Activated CD8-positive, alpha-beta memory T cell treated with anti-CD3 and anti-CD28 coated beads, Interleukin-2, amount 10 ng/mL, durations not matched to agents 7 days and 5 days (primary cell): ENCODE measurements around the gene CFAP61. TPM values are rescaled to one million over a fixed set of nuclear protein-coding genes. Genes with fewer than 3 reads are reported as not detected.

Experiments
- ATAC-seq: fragments of 150-1000 bp; cut with Tn5 transposase; one replicate; pipeline ENCODE4 v1.10.0; 2021; ENCODE audit warnings: moderate library complexity
- CTCF ChIA-PET: fragments of 350-600 bp; sonication (Branson Sonifier 250); formaldehyde crosslinking; loops from one replicate; lab custom pipeline; 2021; ENCODE audit warnings: antibody characterized with exemption; lab: Charles Lee
- DNase-seq: peaks from one replicate; pipeline ENCODE4 v3.0.0-alpha.2; 2020
- H3K27ac Mint-ChIP-seq: one replicate; pipeline ENCODE4 v1.8.0; 2021; ENCODE audit warnings: mild to moderate bottlenecking, mixed read lengths
- H3K27me3 Mint-ChIP-seq: one replicate; pipeline ENCODE4 v1.8.0; 2021; ENCODE audit warnings: mixed read lengths
- H3K36me3 Mint-ChIP-seq: one replicate; pipeline ENCODE4 v1.8.0; 2021; ENCODE audit warnings: mild to moderate bottlenecking, mixed read lengths
- H3K4me1 Mint-ChIP-seq: one replicate; pipeline ENCODE4 v1.8.0; 2021; ENCODE audit warnings: mixed read lengths
- H3K4me3 Mint-ChIP-seq: one replicate; pipeline ENCODE4 v1.8.0; 2021; ENCODE audit warnings: mild to moderate bottlenecking, moderate library complexity, mixed read lengths
- H3K9me3 Mint-ChIP-seq: one replicate; pipeline ENCODE4 v1.8.0; 2022; ENCODE audit warnings: low read depth, mixed read lengths
- total RNA-seq, 2 experiments: library from RNA; stranded (reverse); gene quantifications; one replicate each; pipeline ENCODE4 v1.2.3, GENCODE V29; 2021

Gene CFAP61
- total RNA-seq, 2 experiments from 2014 or later, result not detected

DNA sequence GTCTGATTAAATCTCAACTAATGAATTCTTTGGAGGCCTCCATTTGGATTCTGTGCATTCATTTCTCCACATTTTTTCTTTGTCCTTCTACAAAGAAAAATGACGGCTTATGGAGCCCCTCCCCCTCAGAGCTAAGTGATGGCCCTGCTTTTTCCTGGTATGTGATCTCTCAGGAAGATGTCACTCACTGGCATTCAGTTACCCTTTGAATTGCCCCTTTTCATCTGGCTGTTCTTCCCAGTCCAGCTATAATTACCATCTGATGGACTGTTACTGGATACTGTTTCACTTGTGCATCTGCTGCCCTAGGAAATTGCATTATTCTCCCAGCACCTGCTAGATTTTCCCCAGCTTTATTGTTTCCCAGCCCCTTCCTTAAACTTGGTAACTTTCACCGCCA is 151.9 kb downstream of the CFAP61 start:
- Mint-ChIP-seq H3K27me3 (peaks cover 4% of the 10 kb centered on the region), H3K27ac (no peak overlapping the region), H3K4me1 (no peaks in the 10 kb centered on the region), H3K9me3 (no peaks in the 10 kb centered on the region), H3K4me3 (no peak overlapping the region), H3K36me3 (no peaks in the 10 kb centered on the region)
- no peak for DNase-seq
- no peak for ATAC-seq
- CTCF ChIA-PET, result no interaction called here

DNA sequence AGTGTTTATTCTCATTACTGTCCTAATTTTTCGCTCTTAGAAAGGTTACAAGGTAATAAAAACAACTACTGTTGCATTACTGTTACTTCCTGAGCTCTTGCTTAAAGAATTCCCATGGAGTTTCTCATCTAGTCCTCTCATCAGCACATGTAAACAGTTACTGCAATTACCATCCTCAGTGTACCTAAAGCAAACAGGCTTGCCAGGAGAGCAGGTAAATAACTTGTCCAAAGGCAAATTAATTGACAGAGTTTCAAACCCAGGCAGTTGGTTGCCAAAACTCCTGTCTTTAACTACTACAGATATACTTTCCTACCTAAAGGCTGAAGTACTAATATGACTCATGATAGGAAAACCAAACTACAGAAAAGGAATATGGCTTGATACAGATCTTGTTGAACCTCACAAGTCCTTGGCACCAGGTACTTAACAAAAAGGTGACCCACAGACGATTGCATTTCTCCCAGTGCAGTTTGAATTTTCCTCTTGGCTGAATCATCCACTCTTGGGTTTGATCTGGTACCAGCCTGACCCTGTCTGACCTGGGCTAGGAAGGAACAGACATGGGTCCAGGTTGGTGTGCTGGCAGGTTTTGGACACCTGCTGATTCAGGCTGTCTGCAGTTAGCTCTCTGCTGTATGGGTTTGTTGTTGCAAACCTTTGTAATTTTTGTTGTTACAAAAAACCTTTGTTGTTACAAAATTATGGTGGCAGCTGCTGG is 153.0 kb downstream of the CFAP61 start:
- H3K4me3 Mint-ChIP-seq, result no peak overlapping the region
- no peaks in the 10 kb centered on the region for H3K36me3 Mint-ChIP-seq
- no peaks in the 10 kb centered on the region for H3K9me3 Mint-ChIP-seq
- CTCF ChIA-PET, result no interaction called here
- DNase-seq (no peak), ATAC-seq (no peak)
- no peak overlapping the region for H3K27ac Mint-ChIP-seq
- H3K4me1 Mint-ChIP-seq, result no peaks in the 10 kb centered on the region
- H3K27me3 Mint-ChIP-seq, result peaks cover 4% of the 10 kb centered on the region

DNA sequence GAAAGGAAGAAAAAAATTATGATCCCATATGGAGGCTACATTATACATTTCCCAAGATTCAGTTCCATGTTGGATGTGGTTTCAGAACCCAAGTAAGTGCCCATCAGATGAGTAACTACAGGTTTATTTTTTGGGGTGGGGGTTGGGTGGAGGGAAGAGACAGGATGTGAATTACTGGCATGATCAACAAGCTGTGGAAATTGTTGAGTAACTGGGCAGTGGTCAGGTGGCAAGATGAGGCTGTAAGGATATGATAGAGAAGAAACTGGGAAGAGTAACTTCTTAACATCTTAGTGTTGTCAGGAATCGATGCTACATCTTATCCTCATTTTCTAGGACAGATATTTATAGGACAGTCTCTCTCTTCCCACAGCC is 153.5 kb downstream of the CFAP61 start:
- H3K36me3 Mint-ChIP-seq, result no peaks in the 10 kb centered on the region
- CTCF ChIA-PET, result no interaction called here
- peaks cover 4% of the 10 kb centered on the region for H3K27me3 Mint-ChIP-seq
- no peak overlapping the region for H3K27ac Mint-ChIP-seq
- no peaks in the 10 kb centered on the region for H3K9me3 Mint-ChIP-seq
- ATAC-seq, result no peak
- no peaks in the 10 kb centered on the region for H3K4me1 Mint-ChIP-seq
- DNase-seq, result no peak
- no peak overlapping the region for H3K4me3 Mint-ChIP-seq

DNA sequence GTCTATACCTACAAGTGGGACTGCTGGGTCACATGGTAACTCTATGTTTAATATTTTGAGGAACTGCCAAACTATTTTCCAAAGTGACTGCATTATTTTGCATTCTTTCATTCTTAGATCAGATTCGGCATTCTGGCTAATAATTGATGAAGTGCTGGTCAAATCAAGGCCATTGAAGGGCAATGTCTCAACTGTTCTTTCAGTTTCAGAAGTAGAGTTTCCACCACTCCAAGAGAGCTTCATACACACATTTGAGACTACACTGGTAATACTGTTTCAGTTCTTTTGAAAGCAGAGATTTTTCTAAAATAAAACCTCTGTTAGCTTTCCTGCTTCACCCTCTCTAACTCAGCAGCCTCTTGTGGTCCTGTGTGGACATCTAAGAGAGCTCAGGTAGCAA is 154.5 kb downstream of the CFAP61 start:
- Mint-ChIP-seq H3K27me3 (peaks cover 4% of the 10 kb centered on the region), H3K36me3 (no peaks in the 10 kb centered on the region), H3K27ac (no peak overlapping the region), H3K4me3 (no peak overlapping the region), H3K9me3 (no peaks in the 10 kb centered on the region), H3K4me1 (no peaks in the 10 kb centered on the region)
- CTCF ChIA-PET, result interaction anchor here (1.2 kb wide), 1 partner anchor 31 kb away, joined by 3 read pairs; no protein-coding TSS in a partner anchor
- no peak for ATAC-seq
- DNase-seq, result no peak

DNA sequence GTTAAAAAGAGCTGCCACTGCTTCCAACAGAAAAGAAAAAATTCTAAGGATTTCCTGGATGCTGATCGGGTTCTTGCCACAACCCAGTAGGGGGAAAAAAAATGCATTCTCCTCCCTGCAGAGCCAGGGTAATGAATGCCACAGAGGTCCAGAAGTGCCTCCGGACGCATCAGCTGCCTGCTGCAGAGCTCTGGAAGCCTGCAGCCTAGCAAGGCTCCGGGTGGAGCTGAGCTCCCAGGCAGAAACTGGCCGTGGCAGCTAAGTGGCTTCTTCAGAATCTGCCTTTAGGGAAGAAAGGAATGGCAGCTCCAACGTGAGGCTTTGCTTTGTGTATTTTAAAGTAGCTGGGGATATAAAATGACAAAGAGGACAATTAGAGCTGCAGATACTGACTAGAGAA is 155.0 kb downstream of the CFAP61 start:
- Mint-ChIP-seq H3K36me3 (no peaks in the 10 kb centered on the region), H3K4me3 (no peak overlapping the region), H3K27me3 (peaks cover 4% of the 10 kb centered on the region), H3K9me3 (no peaks in the 10 kb centered on the region), H3K27ac (no peak overlapping the region), H3K4me1 (no peaks in the 10 kb centered on the region)
- no peak for DNase-seq
- CTCF ChIA-PET, result interaction anchor here (1.2 kb wide), 1 partner anchor 30 kb away, joined by 3 read pairs; no protein-coding TSS in a partner anchor
- no peak for ATAC-seq

DNA sequence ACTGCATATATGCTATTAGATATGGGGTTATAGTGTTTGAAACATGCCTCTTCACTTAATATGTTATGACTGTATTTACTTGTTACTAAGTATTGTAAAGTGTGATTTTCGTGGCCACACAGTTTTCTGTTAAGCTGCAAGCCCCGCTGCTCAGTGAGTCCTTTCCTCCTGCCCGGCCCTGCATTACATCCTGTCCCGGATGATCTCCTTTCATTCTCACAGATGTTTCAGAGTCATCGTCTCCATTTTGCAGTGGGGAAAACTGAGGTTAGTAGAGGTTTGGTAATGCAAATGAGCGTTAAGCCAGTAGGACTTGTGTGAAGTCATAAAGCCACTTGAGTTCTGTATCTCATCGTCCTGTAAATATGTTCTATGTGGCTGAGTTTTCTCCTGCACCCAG is 155.5 kb downstream of the CFAP61 start:
- Mint-ChIP-seq H3K9me3 (no peaks in the 10 kb centered on the region), H3K27me3 (peaks cover 4% of the 10 kb centered on the region), H3K36me3 (no peaks in the 10 kb centered on the region), H3K27ac (no peak overlapping the region), H3K4me3 (no peak overlapping the region), H3K4me1 (no peaks in the 10 kb centered on the region)
- CTCF ChIA-PET, result interaction anchor here (0.9 to 1.2 kb wide), 2 partner anchors 30 to 32 kb away, joined by 3 read pairs; no protein-coding TSS in a partner anchor
- ATAC-seq (no peak), DNase-seq (no peak)

DNA sequence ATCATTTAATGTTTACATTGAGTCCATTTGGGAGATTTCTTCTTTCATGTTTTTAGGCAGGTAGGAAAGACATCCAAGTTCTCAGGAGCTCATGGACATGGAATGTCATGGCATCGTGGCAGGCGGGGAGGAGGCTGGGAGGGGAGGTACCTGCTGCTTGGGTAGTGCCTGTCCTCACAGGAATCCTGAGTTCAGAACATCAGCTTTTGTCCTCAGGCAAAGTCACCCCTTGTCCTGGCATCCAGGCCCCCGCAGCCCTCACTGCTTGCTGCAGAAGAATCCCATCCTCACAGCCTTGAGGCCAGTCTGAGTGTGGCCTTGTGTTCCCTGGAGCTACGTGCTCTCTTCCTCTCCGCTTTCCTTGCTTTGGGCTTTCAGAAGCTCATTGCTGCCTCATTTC is 157.4 kb downstream of the CFAP61 start:
- CTCF ChIA-PET, result no interaction called here
- Mint-ChIP-seq H3K27me3 (peaks cover 4% of the 10 kb centered on the region), H3K36me3 (no peaks in the 10 kb centered on the region), H3K9me3 (no peaks in the 10 kb centered on the region), H3K4me1 (no peaks in the 10 kb centered on the region), H3K27ac (no peak overlapping the region), H3K4me3 (no peak overlapping the region)
- ATAC-seq (no peak), DNase-seq (no peak)

DNA sequence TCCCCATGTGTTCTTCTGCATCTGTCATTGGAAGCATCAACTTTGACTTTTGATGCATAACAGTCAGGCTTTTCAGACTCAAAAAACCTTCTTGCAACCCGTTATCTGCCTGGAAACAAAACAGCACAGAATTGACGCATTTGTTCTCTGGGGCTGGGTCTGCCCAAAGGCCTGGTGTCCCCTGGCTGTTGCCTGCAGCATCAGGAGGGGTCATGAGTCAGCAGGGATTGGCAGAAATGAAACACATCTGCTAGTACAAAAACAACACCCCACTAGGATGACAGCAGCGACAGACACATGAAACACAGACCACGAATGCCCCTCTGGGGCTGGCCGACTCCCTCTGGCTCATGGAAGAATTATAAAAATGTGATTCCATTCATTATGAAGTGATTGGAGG is 158.0 kb downstream of the CFAP61 start:
- Mint-ChIP-seq H3K4me1 (no peaks in the 10 kb centered on the region), H3K36me3 (no peaks in the 10 kb centered on the region), H3K27ac (no peak overlapping the region), H3K4me3 (no peak overlapping the region), H3K27me3 (peaks cover 8% of the 10 kb centered on the region), H3K9me3 (no peaks in the 10 kb centered on the region)
- DNase-seq, result no peak
- ATAC-seq, result no peak
- CTCF ChIA-PET, result no interaction called here

DNA sequence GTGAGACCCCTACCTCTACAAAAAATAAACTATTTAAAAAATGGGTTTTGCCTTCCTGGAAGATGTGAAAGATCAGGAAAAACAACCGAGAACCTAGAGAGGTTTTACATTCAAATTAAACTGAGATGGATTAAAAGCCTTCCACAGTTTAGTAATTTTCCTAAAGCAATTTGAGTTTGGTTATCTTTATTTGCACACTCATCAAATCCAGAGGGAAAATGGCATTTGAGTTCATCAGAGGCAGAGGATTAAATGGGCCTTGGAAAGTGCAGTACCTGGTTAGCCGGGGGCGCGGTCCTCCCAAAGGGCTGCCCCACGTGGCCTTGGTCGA is 158.6 kb downstream of the CFAP61 start:
- Mint-ChIP-seq H3K27ac (no peak overlapping the region), H3K9me3 (no peaks in the 10 kb centered on the region), H3K4me1 (no peaks in the 10 kb centered on the region), H3K36me3 (no peaks in the 10 kb centered on the region), H3K27me3 (peaks cover 8% of the 10 kb centered on the region), H3K4me3 (no peak overlapping the region)
- no peak for DNase-seq
- ATAC-seq, result no peak
- CTCF ChIA-PET, result no interaction called here

DNA sequence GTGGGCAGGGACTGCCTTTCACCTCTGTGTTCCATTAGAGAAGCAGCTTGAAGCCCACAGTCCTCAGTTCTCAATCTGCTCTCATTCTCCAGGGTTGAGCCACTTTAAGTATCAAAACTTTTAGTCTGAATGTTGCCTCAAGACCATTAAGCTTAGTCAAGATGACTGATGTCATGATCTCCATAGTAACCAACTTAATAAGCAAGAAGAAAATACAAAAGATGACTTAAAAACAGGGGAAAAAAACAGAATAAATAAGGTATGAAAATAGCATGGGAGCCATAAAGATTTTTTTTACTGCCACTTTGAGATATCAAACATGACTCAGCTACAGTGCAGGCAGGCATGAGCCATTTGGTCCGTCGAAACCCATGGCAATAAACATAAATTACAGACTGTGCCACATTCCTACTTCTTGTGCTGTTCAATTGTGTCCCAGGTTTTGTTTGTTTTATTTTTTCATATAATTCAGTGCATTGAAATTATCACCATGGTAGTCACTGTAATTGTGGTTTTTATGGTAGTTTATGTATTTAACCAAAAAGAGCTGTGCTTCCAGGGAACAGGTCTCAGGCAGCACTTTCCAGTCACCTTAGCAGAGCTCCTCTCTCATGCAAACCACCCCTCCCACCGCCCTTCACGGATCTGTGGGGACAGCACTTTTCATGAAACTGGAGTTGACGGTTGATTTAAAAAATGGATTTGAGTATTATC is 159.1 kb downstream of the CFAP61 start:
- Mint-ChIP-seq H3K9me3 (no peaks in the 10 kb centered on the region), H3K4me3 (no peak overlapping the region), H3K4me1 (no peaks in the 10 kb centered on the region), H3K27ac (no peak overlapping the region), H3K27me3 (peaks cover 4% of the 10 kb centered on the region), H3K36me3 (no peaks in the 10 kb centered on the region)
- DNase-seq, result no peak
- CTCF ChIA-PET, result no interaction called here
- ATAC-seq, result no peak

DNA sequence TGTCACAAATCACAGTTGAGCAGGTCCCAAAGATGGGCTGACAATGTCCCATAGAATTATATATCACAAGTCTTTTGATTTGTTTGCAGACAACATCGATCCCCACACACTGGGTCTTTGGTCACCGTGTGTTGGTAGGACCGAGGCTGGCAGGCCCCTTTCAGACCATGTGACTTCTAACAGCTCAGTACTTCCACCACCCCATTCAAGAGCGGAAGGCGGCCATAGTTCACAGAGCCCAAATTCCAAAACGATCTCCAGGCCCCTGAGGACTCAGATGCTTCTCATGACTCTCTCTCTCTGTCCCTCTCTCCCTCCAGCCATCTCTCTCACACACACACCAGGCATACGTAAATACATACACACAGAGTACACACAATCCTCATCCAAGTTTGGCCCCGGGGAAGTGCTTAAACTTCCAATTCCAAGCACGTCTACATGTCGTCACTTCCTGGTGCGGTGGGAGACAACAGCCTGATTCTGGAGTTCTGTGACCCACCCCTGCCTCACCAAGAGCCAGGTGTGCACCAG is 159.7 kb downstream of the CFAP61 start:
- H3K4me1 Mint-ChIP-seq, result no peaks in the 10 kb centered on the region
- H3K36me3 Mint-ChIP-seq, result no peaks in the 10 kb centered on the region
- H3K4me3 Mint-ChIP-seq, result no peak overlapping the region
- ATAC-seq, result no peak
- H3K27me3 Mint-ChIP-seq, result peaks cover 4% of the 10 kb centered on the region
- no peak for DNase-seq
- no peaks in the 10 kb centered on the region for H3K9me3 Mint-ChIP-seq
- H3K27ac Mint-ChIP-seq, result no peak overlapping the region
- CTCF ChIA-PET, result no interaction called here

DNA sequence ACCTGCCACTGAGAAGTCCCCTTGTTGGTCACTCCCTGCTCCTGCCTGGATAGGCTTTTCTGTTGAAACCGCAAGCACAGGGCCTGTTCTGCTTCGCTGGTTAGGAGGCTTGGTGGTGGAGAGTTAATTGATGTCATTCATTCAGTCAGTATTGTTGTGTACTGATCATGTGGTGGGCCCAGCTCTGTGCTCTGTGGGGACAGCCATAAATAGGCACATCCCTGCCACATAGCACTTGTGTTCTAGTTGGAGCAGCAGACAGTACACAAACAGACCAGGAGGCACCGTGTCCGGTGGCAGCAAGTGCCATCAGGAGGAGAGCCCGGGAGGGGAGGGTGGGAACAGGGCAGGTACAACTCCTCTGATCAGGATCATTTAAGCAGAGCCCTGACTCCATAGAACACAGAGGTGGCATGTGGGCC is 160.4 kb downstream of the CFAP61 start:
- H3K9me3 Mint-ChIP-seq, result no peaks in the 10 kb centered on the region
- peaks cover 4% of the 10 kb centered on the region for H3K27me3 Mint-ChIP-seq
- ATAC-seq (no peak), DNase-seq (no peak)
- CTCF ChIA-PET, result no interaction called here
- no peak overlapping the region for H3K4me3 Mint-ChIP-seq
- H3K27ac Mint-ChIP-seq, result no peak overlapping the region
- H3K4me1 Mint-ChIP-seq, result no peaks in the 10 kb centered on the region
- H3K36me3 Mint-ChIP-seq, result no peaks in the 10 kb centered on the region

DNA sequence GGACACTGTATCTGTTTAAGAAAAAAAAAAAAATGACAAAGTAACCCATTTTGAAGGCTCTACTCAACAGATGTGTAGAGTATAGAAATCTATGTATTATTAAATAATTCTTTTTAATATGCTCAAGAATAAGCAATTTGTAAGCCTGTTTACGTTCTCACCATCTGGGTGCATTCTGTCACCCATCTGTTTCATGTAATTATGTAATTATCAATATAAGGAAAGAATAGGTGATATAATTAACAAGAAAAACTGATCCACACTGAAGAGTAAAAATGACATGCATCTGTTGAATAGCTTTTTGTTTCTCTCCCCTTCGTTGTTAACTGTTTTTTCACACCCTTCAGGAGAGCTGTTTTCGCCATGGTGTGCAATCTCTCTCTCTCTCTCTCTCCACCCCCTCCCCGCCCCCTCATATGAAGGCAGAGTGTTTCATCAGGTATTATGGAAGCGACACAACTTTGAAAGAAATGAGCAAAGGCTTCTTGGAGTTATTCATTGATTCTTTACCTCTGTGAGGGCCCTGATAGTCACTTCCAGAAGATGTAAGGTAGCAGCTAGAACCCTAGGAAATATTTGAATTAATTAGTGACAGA is 161.3 kb downstream of the CFAP61 start:
- CTCF ChIA-PET, result no interaction called here
- Mint-ChIP-seq H3K4me1 (no peaks in the 10 kb centered on the region), H3K27ac (no peak overlapping the region), H3K27me3 (peaks cover 4% of the 10 kb centered on the region), H3K36me3 (no peaks in the 10 kb centered on the region), H3K4me3 (no peak overlapping the region), H3K9me3 (no peaks in the 10 kb centered on the region)
- DNase-seq (no peak), ATAC-seq (no peak)
